GM21423 (cell line): ENCODE data around the gene RNF128.

Experiments used
- ATAC-seq: cut with Tn5 transposase; IDR thresholded peaks from one replicate; pipeline ENCODE4 v1.9.1; 2021; ENCODE audit warnings: mild to moderate bottlenecking, moderate library complexity; ENCODE audit not compliant: unreplicated experiment

Gene RNF128, protein sequence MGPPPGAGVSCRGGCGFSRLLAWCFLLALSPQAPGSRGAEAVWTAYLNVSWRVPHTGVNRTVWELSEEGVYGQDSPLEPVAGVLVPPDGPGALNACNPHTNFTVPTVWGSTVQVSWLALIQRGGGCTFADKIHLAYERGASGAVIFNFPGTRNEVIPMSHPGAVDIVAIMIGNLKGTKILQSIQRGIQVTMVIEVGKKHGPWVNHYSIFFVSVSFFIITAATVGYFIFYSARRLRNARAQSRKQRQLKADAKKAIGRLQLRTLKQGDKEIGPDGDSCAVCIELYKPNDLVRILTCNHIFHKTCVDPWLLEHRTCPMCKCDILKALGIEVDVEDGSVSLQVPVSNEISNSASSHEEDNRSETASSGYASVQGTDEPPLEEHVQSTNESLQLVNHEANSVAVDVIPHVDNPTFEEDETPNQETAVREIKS

DNA sequence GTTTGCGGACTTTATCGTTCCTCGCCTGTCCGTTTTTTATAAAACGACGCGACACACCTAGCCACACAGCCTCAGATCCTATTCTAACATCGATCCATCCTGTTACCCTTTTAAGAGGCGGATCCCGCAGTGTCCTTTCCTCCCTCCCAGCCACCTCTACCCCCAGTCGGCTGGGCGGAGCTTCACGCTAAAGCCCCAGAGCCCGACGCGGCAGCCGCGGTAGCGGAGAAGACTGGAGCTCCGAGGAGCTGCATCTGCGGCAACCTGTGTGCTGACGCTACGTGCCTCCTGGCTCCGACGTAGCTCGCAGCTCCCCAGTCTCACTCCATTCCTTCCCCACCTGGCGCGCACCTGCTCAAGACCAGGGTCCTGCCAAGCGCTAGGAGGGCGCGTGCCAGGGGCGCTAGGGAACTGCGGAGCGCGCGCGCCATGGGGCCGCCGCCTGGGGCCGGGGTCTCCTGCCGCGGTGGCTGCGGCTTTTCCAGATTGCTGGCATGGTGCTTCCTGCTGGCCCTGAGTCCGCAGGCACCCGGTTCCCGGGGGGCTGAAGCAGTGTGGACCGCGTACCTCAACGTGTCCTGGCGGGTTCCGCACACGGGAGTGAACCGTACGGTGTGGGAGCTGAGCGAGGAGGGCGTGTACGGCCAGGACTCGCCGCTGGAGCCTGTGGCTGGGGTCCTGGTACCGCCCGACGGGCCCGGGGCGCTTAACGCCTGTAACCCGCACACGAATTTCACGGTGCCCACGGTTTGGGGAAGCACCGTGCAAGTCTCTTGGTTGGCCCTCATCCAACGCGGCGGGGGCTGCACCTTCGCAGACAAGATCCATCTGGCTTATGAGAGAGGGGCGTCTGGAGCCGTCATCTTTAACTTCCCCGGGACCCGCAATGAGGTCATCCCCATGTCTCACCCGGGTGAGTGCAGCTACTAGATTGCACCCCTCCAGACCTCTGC lies at the start of gene RNF128:
TSS of gene RNF128 (plus strand) at position 217 of the 953 bp plus-strand sequence. CDS start at position 430, 213 bp downstream.
- no peak for ATAC-seq

DNA sequence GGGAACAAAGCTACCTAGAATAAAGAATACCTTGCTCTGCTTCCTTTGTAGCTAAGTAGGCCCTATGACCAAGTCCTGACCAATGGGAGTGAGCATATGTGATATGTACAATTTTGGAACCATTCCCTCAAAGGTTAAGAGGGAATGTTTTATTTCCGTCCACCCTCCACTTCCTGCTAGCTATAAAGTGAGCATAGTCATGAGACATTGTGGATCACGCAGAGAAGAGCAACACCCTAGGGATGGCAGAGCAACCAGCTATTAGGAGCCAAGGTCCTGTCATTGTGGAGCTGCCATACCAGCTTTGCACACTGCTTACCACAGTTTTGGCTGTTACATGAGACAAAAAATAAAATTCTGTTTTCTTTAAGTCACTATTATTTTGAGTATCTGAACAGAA lies 45.8 kb upstream of the RNF128 start:
- ATAC-seq: no peak

DNA sequence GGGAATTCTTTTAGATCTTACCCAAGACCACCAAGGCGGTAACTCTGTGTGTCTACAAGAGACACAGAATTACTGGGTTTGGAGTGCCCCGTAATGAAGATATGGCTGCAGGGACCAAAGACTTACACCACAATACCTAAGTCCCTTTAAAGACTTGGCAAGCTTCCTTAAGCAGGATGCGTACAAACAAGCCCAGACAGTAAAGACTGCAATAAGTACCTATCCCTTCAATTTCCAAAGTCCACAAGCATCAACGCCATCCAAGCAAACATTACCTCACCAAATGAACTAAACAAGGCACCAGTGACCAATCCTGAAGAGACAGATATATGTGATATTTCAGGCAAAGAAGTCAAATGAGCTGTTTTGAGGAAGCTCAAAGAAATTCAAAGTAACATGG lies 42.3 kb upstream of the RNF128 start:
- ATAC-seq: no peak

DNA sequence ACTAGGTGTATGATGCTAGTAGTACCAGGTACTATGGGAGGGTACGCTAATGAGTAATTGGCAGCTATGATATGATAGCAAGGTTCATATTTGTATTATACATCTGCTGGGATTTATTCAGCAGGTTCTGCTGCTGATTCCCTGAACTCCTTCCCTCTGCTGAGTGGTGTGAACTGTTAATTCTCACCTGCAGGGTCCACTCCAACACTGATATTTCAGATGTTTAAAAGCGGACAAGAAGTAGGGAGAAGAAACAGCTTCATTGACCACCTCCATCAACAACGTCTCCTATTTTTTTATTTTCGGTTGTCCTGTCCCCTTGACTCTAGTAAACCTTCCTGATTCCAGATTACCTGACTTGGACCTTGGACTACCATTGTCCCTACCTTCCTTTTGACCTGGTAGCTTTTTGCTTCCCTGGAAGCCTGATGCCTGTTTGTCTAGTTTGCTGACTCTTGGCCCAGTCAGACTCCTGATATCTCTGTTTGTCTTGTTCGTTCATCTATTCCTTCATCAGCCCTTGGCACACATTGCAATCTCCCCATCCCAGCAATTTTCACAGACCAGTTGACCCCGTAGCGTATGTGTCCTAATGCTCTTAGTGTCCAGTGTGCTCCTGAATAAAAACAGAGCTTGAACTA lies 34.0 kb upstream of the RNF128 start:
- ATAC-seq: no peak

DNA sequence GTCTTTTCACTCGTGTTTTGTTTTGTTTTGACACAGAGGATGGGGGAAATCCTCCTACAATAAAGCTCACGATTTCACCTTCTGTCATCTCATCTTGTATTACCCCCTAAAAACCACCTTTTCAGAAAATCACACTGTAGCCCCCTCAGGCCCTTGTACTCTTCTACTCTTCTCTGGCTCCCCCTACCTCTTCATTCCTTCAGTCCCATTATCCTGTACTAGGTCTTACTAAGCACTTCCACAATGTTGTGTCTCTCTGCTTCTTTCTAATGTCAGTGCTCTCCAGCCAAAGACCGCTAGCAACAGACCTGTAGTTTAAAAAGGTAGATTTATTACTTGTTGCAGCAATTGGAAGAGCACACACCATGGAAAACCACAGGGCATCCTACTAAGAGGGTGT lies 30.0 kb upstream of the RNF128 start:
- ATAC-seq: no peak

DNA sequence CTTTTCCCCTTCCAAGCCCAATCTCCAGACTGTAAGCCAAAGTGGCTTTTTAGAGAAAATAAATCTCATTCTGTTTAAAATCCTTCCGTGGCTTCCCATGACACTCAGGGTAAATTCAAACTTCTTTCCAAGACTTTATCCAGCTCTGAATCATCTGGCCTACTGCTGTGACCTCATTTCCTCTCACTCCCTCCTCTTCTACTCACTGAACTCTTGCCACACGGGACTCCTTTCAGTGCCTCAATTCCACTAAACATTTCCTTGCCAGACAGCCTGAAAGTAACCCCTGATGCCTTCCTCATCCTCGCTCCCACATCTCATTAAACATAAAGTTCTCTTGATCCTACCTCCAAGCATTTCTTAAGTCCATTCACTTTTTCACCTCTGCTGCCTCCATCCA lies 27.8 kb upstream of the RNF128 start:
- ATAC-seq: no peak

DNA sequence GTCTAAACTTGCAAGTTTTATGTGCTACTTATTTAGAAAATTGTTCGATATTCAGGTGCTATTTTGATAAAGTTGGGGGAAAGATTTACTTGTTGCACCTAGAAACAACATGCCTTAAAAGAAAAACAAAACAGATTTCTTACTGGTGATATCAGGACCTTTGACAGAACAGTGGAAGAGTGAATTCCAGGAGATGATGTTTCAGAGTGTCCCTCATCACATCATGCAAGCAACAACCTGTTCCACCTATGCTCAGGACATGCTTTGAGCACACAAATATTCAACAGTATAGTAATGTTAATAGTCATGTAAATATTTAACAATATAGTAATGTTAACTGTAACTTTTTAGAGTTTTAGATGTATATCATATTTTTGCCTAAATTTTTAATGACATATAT lies 23.9 kb upstream of the RNF128 start:
- ATAC-seq: no peak

DNA sequence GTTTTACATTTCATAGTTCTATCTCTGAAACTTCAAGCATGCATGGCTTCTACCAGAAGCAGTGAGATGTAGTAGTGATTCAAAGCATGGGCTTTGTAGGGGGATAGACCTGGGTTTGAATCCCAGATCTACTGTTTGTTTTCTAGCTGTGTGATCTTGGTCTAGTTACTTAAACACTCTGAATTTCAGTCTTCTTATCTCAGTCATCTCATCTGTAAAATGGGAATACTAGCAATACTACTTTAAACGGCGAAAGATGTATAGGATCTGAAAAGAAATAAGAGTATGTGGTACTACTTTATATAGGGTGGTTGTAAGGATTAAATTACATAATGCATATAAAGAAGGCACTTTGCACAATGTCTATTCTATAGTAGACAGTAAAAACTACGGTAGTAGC lies 20.0 kb upstream of the RNF128 start:
- ATAC-seq: no peak

DNA sequence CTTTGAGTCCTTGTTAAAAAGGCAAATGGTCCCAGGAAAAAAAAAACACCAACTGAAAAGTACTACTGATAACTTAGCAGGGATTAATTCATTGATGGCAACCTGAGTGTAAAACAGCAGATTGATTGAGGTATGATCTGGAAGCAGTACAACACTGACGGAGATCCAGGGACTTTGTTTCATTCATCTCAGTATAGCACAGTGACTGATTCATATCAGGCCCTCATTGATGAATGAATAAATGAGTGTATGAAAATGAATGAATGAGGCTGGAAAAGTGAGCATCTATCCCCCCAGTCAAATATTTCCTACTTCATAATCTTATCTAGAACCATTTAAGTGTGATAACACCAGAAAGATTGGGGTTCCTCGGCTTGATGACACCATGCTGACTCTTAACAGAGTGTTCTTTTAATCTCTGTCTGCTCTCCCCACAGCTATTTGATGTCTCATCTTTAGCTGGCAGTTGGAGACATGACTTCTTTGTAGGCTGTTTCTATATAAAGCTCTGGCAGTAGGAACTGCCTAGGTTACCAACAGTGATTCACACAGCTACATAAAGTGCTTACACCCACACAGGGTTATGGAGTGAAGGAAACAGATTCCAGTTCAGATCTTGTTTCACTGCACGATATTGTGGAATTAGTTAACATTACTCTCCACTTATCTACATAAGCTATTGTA lies 18.6 kb upstream of the RNF128 start:
- ATAC-seq: no peak

DNA sequence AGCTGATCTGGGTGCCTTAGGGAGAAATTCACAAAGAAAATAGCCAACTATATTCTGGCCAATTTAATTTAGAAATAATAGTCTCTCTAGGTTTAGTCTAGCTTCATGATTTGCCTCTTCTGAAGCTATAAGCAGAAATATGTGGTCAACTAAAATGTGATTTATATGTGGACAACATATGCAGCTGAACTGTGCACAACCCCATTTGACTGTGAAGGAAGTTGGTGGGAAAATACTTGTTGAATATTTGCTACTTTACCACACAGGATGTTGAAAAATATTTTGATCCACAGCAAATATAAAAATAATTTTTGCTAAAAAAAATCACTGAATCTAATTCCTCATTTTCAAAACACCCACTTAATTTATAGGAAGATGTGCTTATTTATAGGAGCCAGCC lies 15.7 kb upstream of the RNF128 start:
- ATAC-seq: no peak

DNA sequence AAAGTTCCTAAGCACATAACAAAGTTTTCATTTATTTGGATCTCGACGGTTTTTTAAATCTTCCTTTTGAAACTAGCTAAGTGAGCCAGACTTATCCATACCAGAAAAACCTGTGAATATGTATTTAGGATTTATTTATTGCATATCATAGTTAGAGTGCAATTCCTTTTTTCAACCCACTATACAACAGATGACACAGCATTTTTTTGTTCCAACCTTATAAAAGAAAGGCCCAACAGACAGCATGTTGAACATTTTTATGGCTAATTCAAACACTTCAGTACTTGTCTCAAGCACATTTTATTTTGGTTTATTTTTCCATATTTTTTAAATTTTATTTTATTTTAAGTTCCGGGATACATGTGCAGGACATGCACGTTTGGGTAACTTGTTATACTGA lies 15.1 kb upstream of the RNF128 start:
- ATAC-seq: no peak

DNA sequence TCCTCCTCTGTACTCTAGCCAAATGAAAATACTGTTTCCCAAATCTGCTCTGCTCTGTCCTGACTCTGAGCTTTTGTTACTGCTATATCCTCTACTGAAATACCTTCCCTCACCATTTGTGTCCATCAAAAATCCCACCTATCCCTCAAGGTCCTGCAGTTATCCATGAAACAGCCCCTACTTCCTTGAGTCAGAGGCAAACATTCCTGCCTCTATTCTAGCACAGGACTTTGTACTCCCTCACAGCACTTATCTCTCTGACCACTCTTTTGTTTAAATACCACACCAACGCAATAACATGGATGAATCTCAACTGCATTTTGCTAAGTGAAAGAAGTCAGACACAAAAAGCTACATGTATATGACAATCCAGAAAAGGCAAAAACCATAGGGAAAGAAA lies 10.5 kb upstream of the RNF128 start:
- no peak for ATAC-seq

DNA sequence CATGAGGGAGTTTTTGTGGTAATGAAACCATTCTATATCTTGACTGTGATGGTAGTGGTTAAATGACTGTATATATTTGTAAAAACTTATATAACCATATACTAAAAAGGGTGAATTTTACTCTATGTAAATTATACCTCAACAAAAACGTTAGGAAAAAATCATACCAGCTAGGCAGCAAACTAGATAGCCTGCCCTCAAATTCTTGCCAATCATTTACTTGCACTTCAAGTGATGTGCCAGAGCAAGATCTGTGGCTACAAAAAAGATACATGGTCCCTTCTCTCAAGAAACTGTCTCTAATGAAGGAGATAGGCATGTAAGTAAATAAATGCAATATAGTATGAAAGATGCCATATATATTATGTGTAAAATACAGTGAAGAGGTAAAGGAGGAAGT lies 10.0 kb upstream of the RNF128 start:
- no peak for ATAC-seq

DNA sequence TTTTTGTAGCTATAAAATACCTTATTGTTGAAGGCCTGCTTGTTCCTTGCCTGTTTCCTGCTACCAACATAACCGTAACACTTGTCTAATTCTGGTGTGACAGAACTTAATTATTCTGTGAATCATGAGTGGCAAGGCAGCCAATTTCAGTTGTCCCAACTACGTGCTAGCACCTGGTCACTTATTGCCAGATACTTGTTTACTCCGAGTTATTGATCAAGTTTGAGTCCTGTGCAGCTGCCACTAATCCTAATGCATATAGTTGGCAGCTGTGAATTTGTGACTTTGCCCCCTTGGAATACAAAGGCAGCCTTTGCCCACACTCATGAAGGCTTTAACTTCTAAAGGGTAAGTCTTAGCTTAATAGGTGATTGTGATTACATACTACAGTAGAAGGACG lies 7.8 kb upstream of the RNF128 start:
- no peak for ATAC-seq

DNA sequence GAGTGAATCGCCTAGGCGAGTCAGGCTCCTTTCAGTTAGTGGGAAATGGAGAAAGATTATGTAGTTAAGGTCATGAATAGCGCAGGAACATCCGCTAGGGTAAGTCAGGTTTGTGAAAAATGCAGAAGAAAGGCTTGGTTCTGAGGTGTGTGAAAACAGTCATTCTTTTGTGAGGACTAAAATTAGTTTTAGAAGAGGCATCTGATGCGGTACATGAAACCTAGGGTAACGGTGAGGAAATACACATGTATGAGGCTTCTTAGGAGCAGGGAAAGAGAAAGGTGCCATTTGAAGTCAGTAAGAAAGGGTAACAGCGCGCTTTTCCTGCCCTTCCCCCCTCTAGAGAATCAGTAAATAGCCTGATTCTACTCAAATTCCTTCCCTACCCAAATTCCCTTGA lies 570 bp upstream of the RNF128 start:
- ATAC-seq: no peak

DNA sequence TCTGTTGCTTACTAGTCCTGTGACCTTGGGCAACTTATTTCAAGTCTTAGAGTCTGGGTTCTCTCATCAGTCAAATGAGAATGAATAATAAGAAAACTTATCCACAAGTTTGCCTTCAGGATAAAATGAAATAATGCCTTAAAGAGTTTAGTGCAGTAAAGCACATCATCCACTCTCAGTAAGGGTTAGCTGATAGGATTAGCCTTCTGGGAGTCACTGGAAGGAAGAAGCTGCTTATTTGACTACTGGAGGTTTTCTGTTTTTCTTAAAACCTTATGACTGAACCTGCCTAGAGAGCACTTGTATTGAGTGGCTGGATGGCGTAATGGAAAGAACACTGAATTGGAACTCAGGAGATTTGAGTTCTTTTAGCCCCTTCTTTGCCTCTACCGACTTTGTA lies 1.8 kb downstream of the RNF128 start:
- no peak for ATAC-seq

DNA sequence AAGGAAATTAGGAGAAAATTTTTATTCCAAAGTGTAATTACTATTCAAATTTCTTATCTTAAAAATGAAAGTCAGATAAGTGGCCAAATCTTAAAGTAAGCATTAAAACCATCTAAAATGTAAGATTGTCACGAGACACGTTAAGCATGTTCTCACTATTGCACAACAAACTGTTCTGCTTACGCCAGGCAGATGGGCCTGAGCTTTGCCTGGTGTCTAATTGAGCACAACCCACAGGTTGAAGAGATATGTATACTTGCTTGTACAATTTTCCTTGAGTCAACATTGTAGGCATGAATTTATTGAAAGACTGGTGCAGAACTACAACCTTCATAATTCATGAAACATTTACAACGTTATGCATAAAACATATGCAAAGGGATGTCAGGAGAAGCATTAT lies 3.9 kb downstream of the RNF128 start:
- no peak for ATAC-seq

DNA sequence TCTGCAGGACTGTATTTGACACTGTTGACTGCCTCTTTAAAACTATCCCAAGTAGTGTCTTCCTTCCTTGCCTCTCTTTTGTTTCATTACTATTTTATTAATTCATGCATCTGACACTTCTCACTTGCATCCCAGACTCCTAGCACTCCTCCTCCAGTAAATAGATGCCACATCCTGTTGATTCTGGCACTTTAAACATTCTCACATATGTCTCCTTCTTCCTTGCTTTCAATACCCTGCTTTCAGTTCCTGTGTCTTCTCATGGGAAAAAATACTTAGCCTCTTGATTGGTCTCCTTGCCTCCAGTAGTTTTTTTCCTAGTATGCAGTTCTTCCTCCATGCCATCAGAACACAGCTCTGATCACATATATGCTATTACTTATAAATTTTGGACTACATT lies 5.1 kb downstream of the RNF128 start:
- no peak for ATAC-seq

DNA sequence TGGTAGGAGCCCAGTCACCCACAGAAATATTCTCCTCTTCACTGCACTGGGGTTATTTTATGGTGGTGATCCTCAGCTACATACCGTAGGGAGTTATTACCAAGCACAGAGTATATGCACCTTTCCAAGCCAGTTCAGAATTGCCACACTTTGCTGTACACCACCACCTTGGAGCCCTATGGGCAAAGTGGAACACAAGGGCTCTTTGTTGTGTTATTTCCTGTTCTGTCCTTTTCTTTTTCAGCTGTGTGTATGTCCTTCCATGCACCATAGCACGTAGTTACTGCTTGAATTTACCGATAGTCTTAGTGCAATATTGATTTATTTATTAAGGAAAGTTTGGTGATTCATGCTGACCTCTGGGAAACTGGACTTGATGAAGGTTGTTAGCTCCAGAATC lies 8.3 kb downstream of the RNF128 start:
- ATAC-seq: no peak

DNA sequence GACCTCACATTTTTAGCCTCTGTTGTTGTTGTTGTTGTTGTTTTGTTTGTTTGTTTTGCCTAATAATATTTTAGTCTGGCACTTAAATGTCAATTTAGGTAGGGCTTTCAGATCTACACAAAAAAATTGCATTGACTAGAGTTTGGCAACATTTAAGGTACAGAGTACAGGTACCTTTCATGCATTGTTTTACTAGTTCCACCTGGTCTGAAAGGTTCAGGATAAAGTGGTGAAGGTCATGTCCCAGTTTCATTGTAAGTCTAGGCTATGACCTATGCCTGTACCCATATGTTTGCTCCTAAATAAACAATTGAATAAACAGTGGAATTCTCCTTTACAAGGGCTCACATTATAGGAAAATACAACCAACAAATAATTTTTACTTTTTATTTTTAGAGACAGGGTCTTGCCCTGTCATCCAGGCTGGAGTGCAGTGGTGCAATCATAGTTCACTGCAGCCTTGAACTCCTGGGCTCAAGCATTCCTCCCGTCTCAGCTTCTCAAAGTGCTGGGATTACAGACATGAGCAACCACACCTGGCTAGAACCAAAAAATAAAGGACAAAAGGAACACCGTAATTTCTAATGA lies 13.8 kb downstream of the RNF128 start:
- no peak for ATAC-seq

DNA sequence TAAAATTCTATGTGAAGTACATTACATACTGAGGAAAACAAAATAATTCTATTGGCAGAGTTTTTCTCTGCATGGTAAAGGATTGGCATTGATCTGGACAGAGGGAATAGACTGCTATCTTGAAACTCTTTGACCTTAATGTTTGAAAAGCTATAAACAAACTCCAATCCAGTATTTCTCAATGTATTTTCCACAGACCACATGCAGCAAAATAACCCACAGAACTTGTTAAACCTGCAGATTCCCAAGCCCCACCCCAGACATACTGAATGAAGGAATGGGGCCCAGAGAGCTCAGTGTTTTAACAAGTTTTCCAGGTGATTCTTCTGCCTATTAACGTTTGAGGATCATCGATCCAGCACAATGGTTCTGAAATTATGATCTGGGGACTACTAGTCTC lies 15.7 kb downstream of the RNF128 start:
- ATAC-seq: no peak
